ENCODE measurements around the gene FBXO24. TPM values are rescaled to one million over a fixed set of nuclear protein-coding genes. Genes with fewer than 3 reads are reported as not detected.
A peak's percentile ranks its signal among the peaks of the same experiment; 100 is the strongest.

FBXO24 gene
- total and polyA plus RNA-seq, 9 of the 15 experiments (the other 6 are each of a cell fraction or from before 2014, with no cell fraction given), result 0.17 to 0.95 (median 0.50) TPM

GRCh38 chr7:100639995-100640516 is 53.9 kb downstream of the FBXO24 start (continued):
- TF ChIP-seq ARID4B (CRISPR knock-in tag; IDR thresholded peaks at IDR 0.05), result 0 out of 2 replicates have a peak, but pooled peaks have one; percentile 20
- TF ChIP-seq HNRNPL (IDR thresholded peaks at IDR 0.05; ENCODE audit: low read depth, low read length), result no peak
- no peak for TF ChIP-seq KLF6 (CRISPR knock-in tag; IDR thresholded peaks at IDR 0.05; ENCODE audit: borderline replicate concordance)
- TF ChIP-seq HNRNPLL (IDR thresholded peaks at IDR 0.05; ENCODE audit: low read depth, low read length, poor library complexity, severe bottlenecking), result peak; percentile 12
- no peak for TF ChIP-seq GATAD2B (IDR thresholded peaks at IDR 0.05; ENCODE audit: borderline replicate concordance)
- TF ChIP-seq TOE1 (IDR thresholded peaks at IDR 0.05; ENCODE audit: borderline replicate concordance), result peak; percentile 13; the same call in 1 of the 2 replicates
- TF ChIP-seq TOE1 (CRISPR knock-in tag; IDR thresholded peaks at IDR 0.05; ENCODE audit: borderline replicate concordance, low read depth), result no peak
- TF ChIP-seq SMARCA5 (IDR thresholded peaks at IDR 0.05), result peak; percentile 37; the same call in 1 of the 2 replicates
- TF ChIP-seq USF1 (CRISPR knock-in tag; IDR thresholded peaks at IDR 0.05), result 0 out of 2 replicates have a peak, but pooled peaks have one; percentile 16
- peak; percentile 28 for TF ChIP-seq ARID1B (IDR thresholded peaks at IDR 0.05)
- TF ChIP-seq PHF21A (IDR thresholded peaks at IDR 0.05; ENCODE audit: borderline replicate concordance, low read depth), result 0 out of 2 replicates have a peak, but pooled peaks have one; percentile 9
- 0 out of 4 replicates have a peak, but pooled peaks of 1 of the 2 experiments have one; percentile 20 for TF ChIP-seq ZNF639 (CRISPR knock-in tag; conservative IDR thresholded peaks at IDR 0.05 in 1 of 2, IDR thresholded peaks at IDR 0.05 in 1 of 2)
- TF ChIP-seq ATF1 (CRISPR knock-in tag; IDR thresholded peaks at IDR 0.05), result no peak
- TF ChIP-seq ATF1 (tag; IDR thresholded peaks at IDR 0.05), result 0 out of 2 replicates have a peak, but pooled peaks have one; percentile 5
- no peak for TF ChIP-seq GTF2A2 (tag; IDR thresholded peaks at IDR 0.05)
- no peak for TF ChIP-seq CEBPB (tag; IDR thresholded peaks at IDR 0.05)
